Daoy (cell line): Measurements from ENCODE around the gene PLD6. TPM values are rescaled to one million over a fixed set of nuclear protein-coding genes. Genes with fewer than 3 reads are reported as not detected.

ENCODE experiments used
- DNase-seq: peaks from one replicate; pipeline ENCODE4 v3.0.0-alpha.2; 2015; ENCODE audit warnings: low read depth
- total RNA-seq: library from RNA; depleted of rRNA; stranded (reverse); fragments of >200 nt; shearing (Covaris generic); gene quantifications from 2 replicates; pipeline ENCODE4 v1.2.3, GENCODE V29; 2014; rRNA removed

Gene PLD6
- total RNA-seq, 1 experiment from 2014 or later, result 3.0 TPM

GRCh38 chr17:17156107-17156506 is 50.0 kb downstream of the PLD6 start:
- peak; percentile 59 for DNase-seq

GRCh38 chr17:17155568-17155967 is 50.6 kb downstream of the PLD6 start:
- DNase-seq, result peak; percentile 29

GRCh38 chr17:17154981-17155380 is 51.2 kb downstream of the PLD6 start:
- DNase-seq, result no peak

- DNase-seq, result no peak
Observed at GRCh38 chr17:17154556-17154955, 51.6 kb downstream of the PLD6 start.

- DNase-seq, result no peak
Observed at GRCh38 chr17:17153709-17154108, 52.4 kb downstream of the PLD6 start.

GRCh38 chr17:17153071-17153470 is 53.1 kb downstream of the PLD6 start:
- peak; percentile 36 for DNase-seq

GRCh38 chr17:17152385-17152784 is 53.7 kb downstream of the PLD6 start:
- DNase-seq, result peak; percentile 70

GRCh38 chr17:17151962-17152361 is 54.2 kb downstream of the PLD6 start:
- DNase-seq, result peak; percentile 98

GRCh38 chr17:17151541-17151940 is 54.6 kb downstream of the PLD6 start:
- DNase-seq, result peak; percentile 93

GRCh38 chr17:17151055-17151454 is 55.1 kb downstream of the PLD6 start:
- peak; percentile 90 for DNase-seq

Other genes starting within 250 kb of the PLD6 start
- gene TNFRSF13B, start 234.2 kb downstream of the PLD6 start, total RNA-seq, result not detected in 2 replicates
- 135 and 150 TPM in 2 replicates for gene MPRIP, start 163.9 kb downstream of the PLD6 start, total RNA-seq
- 18.2 and 19.7 TPM in 2 replicates for gene FLCN, start 30.8 kb upstream of the PLD6 start, total RNA-seq
- gene COPS3, start 74.9 kb upstream of the PLD6 start, total RNA-seq, result 241 and 290 TPM in 2 replicates
- gene NT5M, start 97.0 kb upstream of the PLD6 start, total RNA-seq, result 2.7 and 4.2 TPM in 2 replicates